SK-N-MC (cell line): Measurements from ENCODE around the gene RPAP2.

Experiments
- EZH2 ChIP-seq: fragments of 200-600 bp; sonication (generic); IDR thresholded peaks from one replicate; pipeline ENCODE4 v1.6.1; 2017; ENCODE audit warnings: antibody characterized with exemption
- FOXP2 ChIP-seq: optimal IDR thresholded peaks from 2 replicates; pipeline ENCODE3; 2011; ENCODE audit warnings: mild to moderate bottlenecking, moderate library complexity; ENCODE audit not compliant: insufficient read depth; ENCODE audit errors: extremely low read length, control extremely low read depth
- POLR2AphosphoS5 ChIP-seq: IDR thresholded peaks from 2 replicates; pipeline ENCODE4 v1.6.1; 2012; ENCODE audit warnings: mild to moderate bottlenecking, low read depth, low read length, borderline replicate concordance

DNA sequence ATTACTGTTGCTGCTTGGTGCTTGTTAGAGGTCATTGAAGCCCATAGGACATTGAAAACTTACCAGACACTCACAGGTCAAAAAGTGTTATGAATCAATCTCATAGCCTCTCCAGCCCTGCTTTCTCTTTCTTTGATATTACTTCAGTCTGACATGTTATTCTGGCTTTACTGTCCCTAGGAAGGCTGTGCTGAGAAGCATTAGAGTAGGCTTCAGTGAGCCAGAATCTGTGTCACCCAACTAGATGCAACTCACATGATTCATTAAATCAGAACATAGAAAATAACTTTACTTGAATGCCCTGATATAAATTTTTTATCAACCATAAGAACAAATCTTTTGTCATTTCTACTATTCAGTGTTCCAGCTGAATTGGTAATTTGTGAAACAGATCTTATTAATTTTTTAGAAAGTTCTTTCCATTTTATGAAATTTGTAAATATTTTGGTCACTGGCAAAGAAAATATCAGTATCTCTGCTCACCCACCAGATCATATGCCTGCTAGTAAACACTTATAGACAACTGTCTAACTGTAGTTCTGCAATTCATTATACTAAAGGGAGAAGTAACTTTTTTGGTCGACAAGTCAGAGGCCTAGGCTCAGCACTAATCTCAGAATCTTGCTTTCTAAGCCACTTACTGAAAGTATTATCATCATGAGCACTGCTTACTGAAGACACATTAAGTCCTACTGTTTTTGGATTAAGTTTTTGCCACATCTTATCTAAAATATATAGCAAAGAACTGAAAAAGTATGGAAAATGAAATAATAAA is 48.2 kb downstream of the RPAP2 start:
- TF ChIP-seq POLR2AphosphoS5 (no peak), EZH2 (no peak), FOXP2 (no peak)
